Heart left ventricle (tissue), 13 donors: ENCODE results near the gene CA14.

ENCODE experiments used
- CTCF ChIP-seq, 12 donors: fragments of 200-600 bp; sonication (generic) in 4 of 12; IDR thresholded peaks; one replicate each; pipeline versions ENCODE4 v1.5.0 to v1.8.0; 2018 to 2022; ENCODE audit warnings: antibody characterized with exemption in 12 of 12, mild to moderate bottlenecking in 5 of 12
- POLR2A ChIP-seq, 2 donors: fragments of 450-650 bp; IDR thresholded peaks; one replicate each; pipeline ENCODE4 v1.6.1; 2017; ENCODE audit warnings: antibody characterized with exemption in 2 of 2, mild to moderate bottlenecking in 2 of 2, moderate library complexity in 2 of 2
- donor health status: ischemic (EF 13 %, LVEDD 7.1; RV severe dilation, severe dysfunction).
- donor health status: DM: no; HTN: yes; CAD: no.
- donor health status: DM: no; HTN: no; CAD: no.
- donor health status: ischemic (EF 25% LVEDD 6.9; RV normal size, moderate dysfunction).
- donor health status: ischemic (EF 25% LVEDD 5.7; RV mildly dilated, moderate dysfunction).
- donor health status: ischemic (EF 35%, LVEDD 5.7; RV mildly dilated, moderate dysfunction).
- donor health status: nonischemic (EF 11% LVEDD 7.7; RV severe dilation, severe dysfunction).
- donor health status: DM: yes; HTN: yes; CAD: no.
- donor health status: PGD.
- donor health status: ischemic (EF 29% LVEDD 5.4; RV normal size, mild dysfunction).
- donor health status: nonischemic (EF 23%, LVEDD 6.1; RV moderate dilation, normal function).

DNA sequence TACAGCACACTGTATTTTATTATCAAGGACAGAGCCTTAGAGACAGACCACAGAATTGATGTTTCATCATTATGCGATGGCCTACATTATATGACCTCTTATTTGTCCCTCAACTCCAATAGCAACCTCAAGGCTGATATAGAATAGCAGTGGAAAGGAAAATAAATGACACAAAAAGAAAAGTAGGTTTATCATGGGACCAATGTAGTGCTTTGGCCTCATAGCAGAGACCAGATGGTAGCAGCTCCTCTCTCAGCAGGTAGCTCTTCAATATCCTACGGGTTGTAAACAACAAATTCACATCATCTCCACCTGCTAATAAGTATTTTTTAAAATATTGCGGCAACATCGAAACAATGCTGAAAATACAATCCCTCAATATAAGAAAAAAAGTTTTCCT, 46.9 kb upstream of the CA14 start:
- TF ChIP-seq CTCF (IDR thresholded peaks at IDR 0.05): no peak
- TF ChIP-seq POLR2A (IDR thresholded peaks at IDR 0.05): no peak
